Smooth muscle cell (in vitro differentiated cells): ENCODE data around the gene SLC5A10. TPM values are rescaled to one million over a fixed set of nuclear protein-coding genes. Genes with fewer than 3 reads are reported as not detected.

ENCODE experiments used
- DNase-seq: peaks from one replicate; lab custom pipeline; 2025; ENCODE audit not compliant: unreplicated experiment; lab: John Stamatoyannopoulos, UW
- H2AFZ ChIP-seq: fragments of 200-600 bp; sonication (generic); 2 replicates; pipeline ENCODE4 v1.6.0; 2016; ENCODE audit warnings: antibody characterized with exemption, low read depth, mild to moderate bottlenecking
- H3F3A ChIP-seq: fragments of 200-600 bp; sonication (generic); 2 replicates; pipeline ENCODE4 v1.6.0; 2017; ENCODE audit warnings: antibody characterized with exemption, low read depth
- H3K27ac ChIP-seq: fragments of 200-600 bp; sonication (generic); 2 replicates; pipeline ENCODE4 v1.5.1; 2016; ENCODE audit warnings: low read depth, mild to moderate bottlenecking
- H3K27me3 ChIP-seq: fragments of 200-600 bp; sonication (generic); 2 replicates; pipeline ENCODE4 v1.6.1; 2016; ENCODE audit warnings: low read depth, mild to moderate bottlenecking
- H3K36me3 ChIP-seq: fragments of 200-600 bp; sonication (generic); 2 replicates; pipeline ENCODE4 v1.5.1; 2016; ENCODE audit warnings: low read depth
- H3K4me1 ChIP-seq: fragments of 200-600 bp; sonication (generic); 2 replicates; pipeline ENCODE4 v1.5.1; 2016; ENCODE audit warnings: low read depth
- H3K4me2 ChIP-seq: fragments of 200-600 bp; sonication (generic); 2 replicates; pipeline ENCODE4 v1.6.0; 2016; ENCODE audit warnings: mild to moderate bottlenecking
- H3K4me3 ChIP-seq: fragments of 200-600 bp; sonication (generic); 2 replicates; pipeline ENCODE4 v1.5.1; 2016; ENCODE audit warnings: mild to moderate bottlenecking
- H3K79me2 ChIP-seq: fragments of 200-600 bp; sonication (generic); 2 replicates; pipeline ENCODE4 v1.6.0; 2016; ENCODE audit warnings: low read depth, mild to moderate bottlenecking
- H3K9ac ChIP-seq: fragments of 200-600 bp; sonication (generic); 2 replicates; pipeline ENCODE4 v1.6.0; 2016; ENCODE audit warnings: low read depth
- H3K9me3 ChIP-seq: fragments of 200-600 bp; sonication (generic); replicated peaks from 2 replicates; pipeline ENCODE4 v1.5.1; 2016; ENCODE audit warnings: low read depth
- H4K20me1 ChIP-seq: fragments of 200-600 bp; sonication (generic); 2 replicates; pipeline ENCODE4 v1.6.0; 2016; ENCODE audit warnings: low read depth
- WGBS: methylation state at CpG from one replicate; pipeline ENCODE4 v1.1.7; 2016; ENCODE audit warnings: low lambda C conversion rate; 5-methylcytosine and 5-hydroxymethylcytosine counted together
- polyA plus RNA-seq: library from polyadenylated mRNA; unstranded; fragments of >200 nt; fragmentation: Nextera tagmentation; extraction: Ambion mirVana; gene quantifications from 2 replicates; pipeline ENCODE4 v1.2.1, GENCODE V29; 2016
- total RNA-seq: library from RNA; depleted of rRNA; stranded (reverse); fragments of >200 nt; gene quantifications from 2 replicates; pipeline ENCODE4 v1.2.3, GENCODE V29; 2014
- TF ChIP-seq, protein P1 (sequence below): fragments of 200-600 bp; sonication (generic); IDR thresholded peaks from 2 replicates; pipeline ENCODE4 v1.5.1; 2017; ENCODE audit warnings: borderline replicate concordance, mild to moderate bottlenecking, antibody characterized with exemption; ENCODE audit not compliant: insufficient read depth, poor library complexity, severe bottlenecking

The SLC5A10 gene
- total and polyA plus RNA-seq, 2 experiments from 2014 or later = not detected

DNA sequence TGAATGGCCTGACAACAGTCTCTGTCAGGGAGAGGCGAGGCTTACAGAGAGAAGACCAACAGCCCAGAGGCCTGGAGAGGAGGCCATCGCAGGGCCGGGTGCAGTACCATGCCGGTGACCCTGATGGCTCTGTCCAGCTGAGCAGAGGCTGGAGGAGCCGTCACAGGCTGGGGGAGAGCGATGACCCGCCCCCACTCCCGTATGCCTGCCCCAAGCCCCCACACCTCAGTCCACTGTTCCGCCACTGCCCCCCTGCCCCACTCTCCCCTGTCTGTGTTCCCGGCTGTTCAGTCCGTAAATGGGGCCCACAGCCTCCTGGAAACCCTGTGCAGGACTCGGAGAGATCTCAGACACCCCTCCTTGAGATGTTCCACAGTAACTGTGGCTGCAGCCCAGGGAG is 65.4 kb downstream of the SLC5A10 start:
- H3K4me3 ChIP-seq = no peak overlapping the region
- H3K27me3 ChIP-seq = no peaks in the 10 kb centered on the region
- no peak overlapping the region for H3K4me2 ChIP-seq
- no peaks in the 10 kb centered on the region for H3K9me3 ChIP-seq
- no peaks in the 10 kb centered on the region for H3K36me3 ChIP-seq
- H3F3A ChIP-seq = no peaks in the 10 kb centered on the region
- H3K9ac ChIP-seq = no peak overlapping the region
- TF ChIP-seq, protein P1, sequence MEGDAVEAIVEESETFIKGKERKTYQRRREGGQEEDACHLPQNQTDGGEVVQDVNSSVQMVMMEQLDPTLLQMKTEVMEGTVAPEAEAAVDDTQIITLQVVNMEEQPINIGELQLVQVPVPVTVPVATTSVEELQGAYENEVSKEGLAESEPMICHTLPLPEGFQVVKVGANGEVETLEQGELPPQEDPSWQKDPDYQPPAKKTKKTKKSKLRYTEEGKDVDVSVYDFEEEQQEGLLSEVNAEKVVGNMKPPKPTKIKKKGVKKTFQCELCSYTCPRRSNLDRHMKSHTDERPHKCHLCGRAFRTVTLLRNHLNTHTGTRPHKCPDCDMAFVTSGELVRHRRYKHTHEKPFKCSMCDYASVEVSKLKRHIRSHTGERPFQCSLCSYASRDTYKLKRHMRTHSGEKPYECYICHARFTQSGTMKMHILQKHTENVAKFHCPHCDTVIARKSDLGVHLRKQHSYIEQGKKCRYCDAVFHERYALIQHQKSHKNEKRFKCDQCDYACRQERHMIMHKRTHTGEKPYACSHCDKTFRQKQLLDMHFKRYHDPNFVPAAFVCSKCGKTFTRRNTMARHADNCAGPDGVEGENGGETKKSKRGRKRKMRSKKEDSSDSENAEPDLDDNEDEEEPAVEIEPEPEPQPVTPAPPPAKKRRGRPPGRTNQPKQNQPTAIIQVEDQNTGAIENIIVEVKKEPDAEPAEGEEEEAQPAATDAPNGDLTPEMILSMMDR = no peak
- H4K20me1 ChIP-seq = no peaks in the 10 kb centered on the region
- H3K27ac ChIP-seq = no peak overlapping the region
- 89% methylated on average over 12 of the region's 12 CpGs for WGBS
- no peaks in the 10 kb centered on the region for H3K79me2 ChIP-seq
- no peaks in the 10 kb centered on the region for H3K4me1 ChIP-seq
- DNase-seq = no peak
- H2AFZ ChIP-seq = no peak overlapping the region

DNA sequence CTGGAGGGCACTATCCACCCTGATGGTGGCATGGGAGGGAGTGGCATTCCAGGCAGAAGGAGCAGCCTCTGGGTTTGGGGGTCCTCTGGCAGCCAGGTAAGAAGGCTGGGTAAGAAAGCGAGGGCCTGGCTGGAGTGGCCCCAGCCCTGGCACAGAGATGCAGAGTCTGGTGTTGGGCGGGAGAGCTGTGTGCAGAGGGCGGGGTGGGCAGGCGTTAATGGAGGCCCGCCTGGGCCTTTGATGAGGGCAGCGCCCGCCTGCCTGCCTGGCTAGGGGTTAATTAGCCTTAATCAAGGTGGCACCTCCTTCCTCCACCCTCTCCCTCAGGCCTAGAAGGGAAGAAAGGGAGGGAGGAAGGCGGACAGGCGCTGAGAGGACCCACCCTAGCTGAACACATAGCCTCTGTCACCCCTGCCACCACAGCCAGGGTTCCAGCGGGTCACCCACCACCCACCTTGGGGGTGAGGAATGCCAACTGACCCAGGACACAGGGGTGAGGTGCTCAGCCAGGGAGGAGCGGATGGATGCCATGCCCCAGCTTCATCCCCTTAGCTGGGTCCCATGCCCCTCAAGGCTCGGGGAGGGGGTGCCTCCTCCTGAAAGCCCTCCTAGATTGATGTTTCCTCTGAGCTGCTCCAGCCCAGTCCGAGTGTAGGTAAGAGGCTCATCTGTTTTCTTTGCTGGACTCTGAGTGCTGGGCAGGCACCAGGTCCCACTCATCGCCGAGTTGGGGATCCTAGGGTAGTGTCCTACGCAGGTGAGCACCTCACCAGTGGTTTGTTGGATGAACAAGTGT is 66.0 kb downstream of the SLC5A10 start:
- Histone ChIP-seq H3K9me3 (no peaks in the 10 kb centered on the region), H3K79me2 (no peaks in the 10 kb centered on the region), H3K27ac (no peak overlapping the region), H3K9ac (no peak overlapping the region), H3K36me3 (no peaks in the 10 kb centered on the region), H4K20me1 (no peaks in the 10 kb centered on the region), H3K4me3 (no peak overlapping the region), H3K4me1 (no peaks in the 10 kb centered on the region), H3K4me2 (no peak overlapping the region), H2AFZ (no peak overlapping the region), H3F3A (no peaks in the 10 kb centered on the region), H3K27me3 (no peaks in the 10 kb centered on the region)
- no peak for DNase-seq
- TF ChIP-seq, protein P1 = no peak
- WGBS = 93% methylated on average over 13 of the region's 16 CpGs

DNA sequence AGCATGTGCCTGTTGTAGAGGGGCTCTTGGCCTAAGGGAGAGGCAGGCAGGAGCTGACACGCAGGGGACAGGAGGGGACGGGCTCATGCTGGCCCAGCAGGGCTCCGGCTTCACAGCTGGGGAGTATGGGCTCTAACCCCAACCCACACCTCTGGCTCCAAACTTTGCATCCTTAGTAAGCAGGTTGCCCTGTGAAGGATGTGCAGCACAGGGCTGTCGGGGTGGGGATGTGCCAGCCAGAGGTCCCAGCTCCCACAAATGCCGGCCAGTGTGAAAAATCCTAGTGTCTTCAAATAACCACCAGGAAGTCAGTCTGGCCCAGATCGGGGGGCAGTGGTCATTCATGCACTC is 66.6 kb downstream of the SLC5A10 start:
- Histone ChIP-seq H3K4me3 (no peak overlapping the region), H3K79me2 (no peaks in the 10 kb centered on the region), H3K4me1 (no peaks in the 10 kb centered on the region), H3K4me2 (no peak overlapping the region), H3K9ac (no peak overlapping the region), H3K27ac (no peak overlapping the region), H2AFZ (no peak overlapping the region), H4K20me1 (no peaks in the 10 kb centered on the region), H3K9me3 (no peaks in the 10 kb centered on the region), H3K27me3 (no peaks in the 10 kb centered on the region), H3F3A (no peaks in the 10 kb centered on the region), H3K36me3 (no peaks in the 10 kb centered on the region)
- DNase-seq = no peak
- TF ChIP-seq, protein P1 = no peak
- WGBS = 86% methylated on average over 6 of the region's 6 CpGs
